Keratinocyte (primary cell): Measurements from ENCODE around the gene ZNF407. TPM values are rescaled to one million over a fixed set of nuclear protein-coding genes. Genes with fewer than 3 reads are reported as not detected.

Source experiments
- DNase-seq: peaks from one replicate; pipeline ENCODE4 v3.0.0-alpha.2; 2011; ENCODE audit warnings: low read depth, missing footprints, low spot score
- FAIRE-seq: peaks from 2 replicates; lab custom pipeline; 2011; peaks lifted over from hg19 to GRCh38; lab: Jason Lieb, UNC
- H2AFZ ChIP-seq: 2 replicates; pipeline ENCODE4 v1.6.0; 2012; ENCODE audit warnings: low read length, control low read depth, inconsistent platforms; ENCODE audit not compliant: control insufficient read depth
- H3K27ac ChIP-seq: 2 replicates; pipeline ENCODE4 v1.5.1; 2011; ENCODE audit warnings: low read length; ENCODE audit not compliant: control insufficient read depth, insufficient read depth
- H3K27me3 ChIP-seq: 3 replicates; pipeline ENCODE4 v1.6.0; 2011; ENCODE audit warnings: low read length; ENCODE audit not compliant: control insufficient read depth, insufficient read depth; ENCODE audit errors: extremely low read depth
- H3K36me3 ChIP-seq, 2 experiments: 2 replicates in 1 of 2; 3 replicates in 1 of 2; pipeline ENCODE4 v1.5.1; 2011; ENCODE audit warnings: low read length in 2 of 2, mild to moderate bottlenecking in 1 of 2; ENCODE audit not compliant: control insufficient read depth in 2 of 2, insufficient read depth in 2 of 2; ENCODE audit errors: extremely low read depth in 1 of 2
- H3K4me1 ChIP-seq: 3 replicates; pipeline ENCODE4 v1.5.1; 2011; ENCODE audit warnings: low read length; ENCODE audit not compliant: control insufficient read depth, insufficient read depth; ENCODE audit errors: extremely low read depth
- H3K4me2 ChIP-seq: 3 replicates; pipeline ENCODE4 v1.6.0; 2011; ENCODE audit warnings: low read depth, low read length; ENCODE audit not compliant: control insufficient read depth, insufficient read depth; ENCODE audit errors: extremely low read depth
- H3K4me3 ChIP-seq, 3 experiments: fragments of 200-600 bp in 1 of 3; sonication (generic) in 1 of 3; 2 replicates in 2 of 3; 3 replicates in 1 of 3; pipeline ENCODE4 v1.5.1; 2011 to 2016; ENCODE audit warnings: low read length in 3 of 3, mild to moderate bottlenecking in 3 of 3, control low read depth in 2 of 3, inconsistent platforms in 1 of 3, low read depth in 1 of 3, mixed read lengths in 1 of 3, mixed run types in 1 of 3, moderate library complexity in 1 of 3; ENCODE audit not compliant: control insufficient read depth in 2 of 3, insufficient read depth in 2 of 3; ENCODE audit errors: extremely low read depth in 1 of 3
- H3K79me2 ChIP-seq: 2 replicates; pipeline ENCODE4 v1.6.0; 2012; ENCODE audit warnings: low read length; ENCODE audit not compliant: control insufficient read depth, insufficient read depth
- H3K9ac ChIP-seq: 3 replicates; pipeline ENCODE4 v1.6.0; 2011; ENCODE audit warnings: low read length; ENCODE audit not compliant: control insufficient read depth, insufficient read depth; ENCODE audit errors: extremely low read depth
- H3K9me1 ChIP-seq: 3 replicates; pipeline ENCODE4 v1.6.0; 2011; ENCODE audit warnings: low read length; ENCODE audit not compliant: control insufficient read depth, insufficient read depth; ENCODE audit errors: extremely low read depth
- H3K9me3 ChIP-seq: 2 replicates; pipeline ENCODE4 v1.5.1; 2012; ENCODE audit warnings: low read depth, low read length; ENCODE audit not compliant: control insufficient read depth
- H4K20me1 ChIP-seq: 3 replicates; pipeline ENCODE4 v1.6.0; 2011; ENCODE audit warnings: low read length; ENCODE audit not compliant: control insufficient read depth, insufficient read depth; ENCODE audit errors: extremely low read depth
- EZH2 ChIP-seq: IDR thresholded peaks from one replicate; pipeline ENCODE4 v1.6.1; 2012; ENCODE audit warnings: inconsistent platforms, mild to moderate bottlenecking, low read length, moderate library complexity
- dilution Hi-C: fragments of 300-500 bp; cut with MboI; formaldehyde crosslinking; loops from one replicate; pipeline ENCODE4 v1.7.0; 2020; ENCODE audit warnings: low sequenced_read_pairs; ENCODE audit not compliant: extremely low pct_ligation_motif_present
- polyA plus RNA-seq, 5 experiments: library from polyadenylated mRNA; depleted of rRNA in 3 of 5; stranded (reverse) in 3 of 5; stranded (forward) in 1 of 5; unstranded in 1 of 5; fragments of >200 nt; gene quantifications; 1 replicate in 1 of 5; 2 replicates in 3 of 5; 3 replicates in 1 of 5; pipeline versions ENCODE4 v1.2.1 to v1.2.3, GENCODE V29; 2011 to 2012; ENCODE audit warnings: missing spikeins in 2 of 5, low read depth in 1 of 5, low replicate concordance in 1 of 5
- TF ChIP-seq, protein P1 (sequence below), 3 experiments: IDR thresholded peaks in 1 of 3; conservative IDR thresholded peaks in 1 of 3; optimal IDR thresholded peaks in 1 of 3; 2 replicates in 2 of 3; 3 replicates in 1 of 3; pipeline versions ENCODE3 to v1.5.1; 2011; ENCODE audit warnings: low read length in 3 of 3, mild to moderate bottlenecking in 3 of 3, moderate library complexity in 2 of 3, control low read depth in 1 of 3, inconsistent platforms in 1 of 3; ENCODE audit not compliant: insufficient read depth in 2 of 3; ENCODE audit errors: extremely low read depth in 1 of 3

Gene ZNF407
- polyA plus RNA-seq, 1 donor (not counting 4 experiments of a cell fraction or from before 2014, with no cell fraction given), result 3.8 TPM

- no peaks in the 10 kb centered on the region for H3K9me1 ChIP-seq
- no peaks in the 10 kb centered on the region for H3K9me3 ChIP-seq
- DNase-seq (no peak), FAIRE-seq (no peak)
- H3K4me1 ChIP-seq, result no peaks in the 10 kb centered on the region
- H3K79me2 ChIP-seq, result no peaks in the 10 kb centered on the region
- H3K27ac ChIP-seq, result no peak overlapping the region
- H3K36me3 ChIP-seq, result no peaks in the 10 kb centered on the region
- TF ChIP-seq EZH2, result no peak
- TF ChIP-seq, protein P1, sequence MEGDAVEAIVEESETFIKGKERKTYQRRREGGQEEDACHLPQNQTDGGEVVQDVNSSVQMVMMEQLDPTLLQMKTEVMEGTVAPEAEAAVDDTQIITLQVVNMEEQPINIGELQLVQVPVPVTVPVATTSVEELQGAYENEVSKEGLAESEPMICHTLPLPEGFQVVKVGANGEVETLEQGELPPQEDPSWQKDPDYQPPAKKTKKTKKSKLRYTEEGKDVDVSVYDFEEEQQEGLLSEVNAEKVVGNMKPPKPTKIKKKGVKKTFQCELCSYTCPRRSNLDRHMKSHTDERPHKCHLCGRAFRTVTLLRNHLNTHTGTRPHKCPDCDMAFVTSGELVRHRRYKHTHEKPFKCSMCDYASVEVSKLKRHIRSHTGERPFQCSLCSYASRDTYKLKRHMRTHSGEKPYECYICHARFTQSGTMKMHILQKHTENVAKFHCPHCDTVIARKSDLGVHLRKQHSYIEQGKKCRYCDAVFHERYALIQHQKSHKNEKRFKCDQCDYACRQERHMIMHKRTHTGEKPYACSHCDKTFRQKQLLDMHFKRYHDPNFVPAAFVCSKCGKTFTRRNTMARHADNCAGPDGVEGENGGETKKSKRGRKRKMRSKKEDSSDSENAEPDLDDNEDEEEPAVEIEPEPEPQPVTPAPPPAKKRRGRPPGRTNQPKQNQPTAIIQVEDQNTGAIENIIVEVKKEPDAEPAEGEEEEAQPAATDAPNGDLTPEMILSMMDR (optimal IDR thresholded peaks at IDR 0.05 in 1 of 3, IDR thresholded peaks at IDR 0.05 in 1 of 3, conservative IDR thresholded peaks at IDR 0.05 in 1 of 3; ENCODE audit: extremely low read depth in 1 of 3, insufficient read depth in 2 of 3, low read length in 3 of 3), result no peak
- dilution Hi-C loops, result no loop called here
- H3K9ac ChIP-seq, result no peak overlapping the region
- H2AFZ ChIP-seq, result no peak overlapping the region
- H4K20me1 ChIP-seq, result no peaks in the 10 kb centered on the region
- H3K4me3 ChIP-seq, result no peak overlapping the region
- no peak overlapping the region for H3K4me2 ChIP-seq
- H3K27me3 ChIP-seq, result no peaks in the 10 kb centered on the region
These were observed 170.4 kb downstream of the ZNF407 start for GRCh38 chr18:74768096-74768495.

- H3K9me3 ChIP-seq, result no peaks in the 10 kb centered on the region
- no peak overlapping the region for H3K4me3 ChIP-seq
- no peak for TF ChIP-seq EZH2
- TF ChIP-seq, protein P1 (optimal IDR thresholded peaks at IDR 0.05 in 1 of 3, IDR thresholded peaks at IDR 0.05 in 1 of 3, conservative IDR thresholded peaks at IDR 0.05 in 1 of 3; ENCODE audit: extremely low read depth in 1 of 3, insufficient read depth in 2 of 3, low read length in 3 of 3), result no peak
- FAIRE-seq, result no peak
- H3K4me2 ChIP-seq, result no peak overlapping the region
- dilution Hi-C loops, result no loop called here
- H4K20me1 ChIP-seq, result no peaks in the 10 kb centered on the region
- no peaks in the 10 kb centered on the region for H3K9me1 ChIP-seq
- no peaks in the 10 kb centered on the region for H3K36me3 ChIP-seq
- no peaks in the 10 kb centered on the region for H3K27me3 ChIP-seq
- H3K79me2 ChIP-seq, result no peaks in the 10 kb centered on the region
- no peaks in the 10 kb centered on the region for H3K4me1 ChIP-seq
- H3K27ac ChIP-seq, result no peak overlapping the region
- no peak for DNase-seq
- no peak overlapping the region for H3K9ac ChIP-seq
- H2AFZ ChIP-seq, result no peak overlapping the region
These were observed 175.5 kb downstream of the ZNF407 start for GRCh38 chr18:74773171-74773624.
